Ecto neural progenitor cell (in vitro differentiated cells): ENCODE results near the gene CYP26C1.

ENCODE experiments used
- DNase-seq: peaks from one replicate; pipeline ENCODE4 v3.0.0-alpha.2; 2018; ENCODE audit warnings: low spot score

CYP26C1 gene

DNA sequence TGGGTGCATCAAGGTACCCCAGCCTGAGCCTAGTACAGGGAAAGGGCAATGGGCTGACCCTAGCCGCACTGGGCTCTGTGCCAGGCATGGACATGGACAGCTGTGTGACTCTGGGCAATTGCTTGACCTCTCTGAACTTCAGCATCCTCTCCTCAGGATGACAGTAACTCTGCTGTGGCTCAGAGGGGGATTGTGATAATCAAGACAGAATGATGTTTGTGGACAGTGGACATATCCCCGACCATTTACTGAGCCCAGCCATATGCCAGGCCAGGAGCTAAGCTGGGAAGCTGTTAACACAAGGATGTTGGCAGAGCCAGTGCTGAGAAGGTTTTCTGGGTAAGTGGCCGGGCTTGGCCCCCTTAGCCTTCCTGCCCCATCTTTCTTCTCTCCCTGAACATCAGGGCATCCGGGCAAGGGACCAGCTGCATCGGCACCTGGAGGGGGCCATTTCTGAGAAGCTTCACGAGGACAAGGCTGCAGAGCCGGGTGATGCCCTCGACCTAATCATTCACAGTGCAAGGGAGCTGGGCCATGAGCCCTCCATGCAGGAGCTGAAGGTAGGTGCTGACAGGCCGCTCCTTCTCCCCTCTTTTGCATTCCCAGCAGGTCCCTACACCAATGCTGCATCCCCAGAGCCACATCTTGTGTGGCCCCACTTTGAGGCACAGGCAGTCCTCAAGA is 3.5 kb downstream of the CYP26C1 start:
- DNase-seq: no peak

- DNase-seq: no peak
Measured at GRCh38 chr10:93064874-93065660, 4.5 kb downstream of the CYP26C1 start.

- DNase-seq: no peak
Measured at GRCh38 chr10:93065675-93066543, 5.3 kb downstream of the CYP26C1 start.

DNA sequence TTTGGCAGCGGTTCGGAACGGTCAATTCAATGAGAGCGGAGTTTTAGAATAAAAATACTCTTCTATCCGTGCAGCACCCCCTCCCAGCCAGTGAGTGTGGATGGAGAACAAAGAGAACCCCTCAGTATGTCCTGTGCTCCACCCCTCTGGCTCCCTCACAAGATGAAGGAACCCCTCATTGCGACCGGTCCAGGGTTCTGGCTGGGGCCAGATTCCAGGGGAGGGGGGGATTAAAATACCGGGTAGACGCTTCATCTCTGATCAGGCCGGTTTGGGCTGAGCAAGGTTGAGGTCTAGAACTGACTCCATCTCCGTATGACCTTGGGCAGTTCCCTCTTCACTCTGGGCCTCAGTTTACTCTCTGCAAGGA is 5.9 kb downstream of the CYP26C1 start:
- no peak for DNase-seq

DNA sequence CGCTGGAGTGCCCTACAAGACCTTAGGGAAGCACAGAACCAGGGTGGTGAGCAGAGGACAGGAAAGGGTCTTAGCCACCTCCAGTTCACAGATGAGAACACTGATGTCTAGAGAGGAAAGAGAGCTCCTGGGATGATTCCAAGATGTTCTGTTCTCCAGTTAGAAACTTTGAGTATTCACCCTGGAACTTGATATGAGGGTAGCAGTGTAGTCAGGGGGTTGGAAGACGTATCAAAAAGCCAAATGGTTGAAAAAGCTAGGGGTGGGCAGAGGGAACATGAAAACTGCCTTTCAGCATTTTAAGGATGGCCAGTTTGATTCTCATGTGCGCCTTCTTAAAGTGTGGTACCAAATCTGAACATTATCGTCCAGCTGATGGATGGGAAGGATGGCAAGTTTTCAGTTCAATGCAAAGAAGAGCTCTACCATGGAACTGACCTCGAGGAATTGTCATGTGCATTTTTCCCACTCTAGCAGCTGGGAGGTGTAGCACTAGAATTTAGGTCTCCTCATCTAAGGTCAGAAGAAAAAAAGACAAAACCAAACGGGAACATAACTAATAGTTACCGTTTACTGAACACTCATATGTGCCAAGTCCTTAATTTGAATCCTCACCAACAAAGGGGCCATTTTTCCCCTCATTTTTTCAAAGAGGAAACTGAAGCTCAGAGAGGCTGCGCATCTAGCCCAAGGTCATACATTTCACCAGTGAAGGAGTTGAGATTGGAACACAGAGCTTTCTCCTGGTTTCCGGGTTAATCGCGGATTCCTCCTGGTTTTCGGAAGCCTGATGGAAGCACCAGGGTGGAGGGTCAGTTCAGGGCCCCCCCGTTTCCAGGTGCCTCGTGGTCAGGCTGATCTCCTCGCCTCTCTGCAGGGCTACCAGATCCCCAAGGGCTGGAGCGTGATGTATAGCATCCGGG is 7.1 kb downstream of the CYP26C1 start:
- no peak for DNase-seq

DNA sequence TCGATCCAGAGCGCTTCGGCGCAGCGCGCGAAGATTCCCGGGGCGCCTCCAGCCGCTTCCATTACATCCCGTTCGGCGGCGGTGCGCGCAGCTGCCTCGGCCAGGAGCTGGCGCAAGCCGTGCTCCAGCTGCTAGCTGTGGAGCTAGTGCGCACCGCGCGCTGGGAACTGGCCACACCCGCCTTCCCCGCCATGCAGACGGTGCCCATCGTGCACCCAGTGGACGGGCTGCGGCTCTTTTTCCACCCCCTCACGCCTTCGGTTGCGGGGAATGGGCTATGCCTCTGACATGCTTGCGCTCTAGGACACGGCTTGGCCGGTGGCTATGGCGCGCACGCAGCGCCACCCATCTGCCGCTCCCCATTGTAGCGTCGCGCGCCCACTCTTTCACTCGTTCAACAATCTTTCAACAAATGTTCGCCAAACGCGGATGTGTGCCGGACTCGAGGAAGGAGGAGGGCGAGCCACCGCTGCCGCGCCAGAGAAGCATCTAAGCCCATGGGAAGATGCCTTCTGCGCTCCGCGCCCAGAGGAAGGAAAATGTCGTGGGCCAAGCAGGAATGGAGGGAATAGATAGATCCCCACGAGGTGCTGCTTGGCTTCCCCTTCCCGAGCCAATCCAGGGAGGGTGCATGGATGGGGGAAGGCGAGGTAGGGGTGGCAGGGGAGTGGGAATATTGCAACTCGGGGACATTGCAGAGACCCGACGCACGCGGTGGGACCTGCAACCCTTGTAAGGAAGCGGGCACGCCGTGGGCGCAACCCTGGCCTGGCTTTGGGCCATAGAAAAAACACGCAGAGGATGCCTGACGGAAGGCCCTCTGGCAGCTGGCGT is 8.0 kb downstream of the CYP26C1 start:
- DNase-seq: peak; percentile 68

DNA sequence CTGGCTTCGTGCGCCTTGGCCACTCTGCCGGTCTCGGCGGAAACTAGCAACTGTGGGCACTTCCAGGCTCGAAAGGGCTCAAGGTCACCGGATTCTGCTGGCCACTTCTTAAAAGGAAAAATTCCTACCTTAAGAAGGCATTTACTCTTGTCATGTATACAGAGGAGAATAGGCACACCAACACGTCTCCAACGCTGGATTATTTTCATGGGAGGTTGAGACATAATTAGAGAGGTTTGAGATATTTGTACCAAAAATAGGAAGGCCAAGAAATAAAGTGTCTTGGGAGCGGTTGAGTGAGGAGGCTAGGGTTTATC is 8.6 kb downstream of the CYP26C1 start:
- no peak for DNase-seq

- DNase-seq: no peak
Measured at GRCh38 chr10:93070378-93071176, 10.0 kb downstream of the CYP26C1 start.

GRCh38 chr10:93071177-93071472 is 10.5 kb downstream of the CYP26C1 start:
- no peak for DNase-seq

GRCh38 chr10:93071674-93072224 is 11.2 kb downstream of the CYP26C1 start:
- peak; percentile 86 for DNase-seq

DNA sequence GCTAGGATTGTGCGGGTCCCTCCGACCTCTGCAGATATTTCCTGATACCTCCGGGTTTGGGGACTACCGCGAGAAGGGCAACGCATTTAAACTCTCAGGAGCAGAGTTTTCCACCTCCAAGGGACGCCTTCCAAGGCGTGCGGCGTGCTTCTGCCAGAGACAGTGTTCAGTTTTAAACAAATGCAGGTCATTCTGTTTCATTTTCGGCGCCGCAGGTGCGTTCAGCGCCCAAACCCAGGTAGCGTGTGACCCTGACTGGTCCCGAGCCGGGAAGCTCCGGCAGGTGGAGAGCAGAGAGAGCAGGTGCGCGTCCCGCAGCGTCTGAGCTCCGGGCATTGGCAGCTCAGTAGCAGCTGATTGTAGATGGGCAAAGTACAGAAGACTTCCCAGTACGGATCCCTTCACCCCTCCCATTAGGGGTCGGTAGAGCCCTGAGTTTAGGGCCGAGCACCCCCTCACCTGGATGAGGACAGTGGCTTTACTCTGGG is 11.7 kb downstream of the CYP26C1 start:
- no peak for DNase-seq

DNA sequence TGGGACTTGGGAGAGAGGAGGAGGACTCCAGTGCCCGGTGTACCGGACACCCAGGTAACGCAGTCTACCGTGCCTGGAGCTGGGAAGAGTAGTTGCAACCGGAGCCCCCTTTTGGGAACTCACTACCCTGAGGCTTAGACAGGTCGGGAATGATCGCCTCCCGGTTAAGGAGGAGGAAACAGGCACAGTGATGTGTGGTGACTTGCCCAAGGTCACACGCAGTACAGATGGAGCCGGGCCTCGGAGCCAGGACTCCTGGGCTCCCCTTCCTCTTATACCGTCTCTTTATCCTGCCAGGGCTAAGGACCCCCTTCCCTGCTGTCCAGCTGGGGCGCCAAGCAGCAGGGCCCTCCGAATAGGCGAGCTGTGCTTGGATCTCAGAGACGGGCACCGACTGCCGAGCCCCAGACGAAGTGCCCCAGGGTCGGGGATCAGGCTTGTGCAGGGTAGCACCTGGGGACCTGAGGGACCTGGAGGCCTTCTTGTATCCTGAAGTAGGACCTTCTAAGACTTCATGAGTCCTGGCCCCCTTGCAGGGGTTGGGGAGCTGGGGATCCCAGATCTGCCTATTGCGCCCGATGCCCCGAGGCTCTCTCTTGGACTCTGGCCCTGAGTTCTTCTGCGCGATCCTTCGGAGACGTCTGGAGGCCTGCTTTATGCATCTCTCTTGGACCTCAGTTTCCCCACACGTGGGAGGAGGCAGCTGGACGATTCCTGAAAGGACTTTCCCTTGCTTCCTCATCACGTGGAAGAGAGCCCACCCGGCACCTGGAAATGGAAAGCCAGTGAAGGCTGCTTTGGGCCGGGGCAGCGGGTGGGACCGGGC is 12.3 kb downstream of the CYP26C1 start:
- DNase-seq: no peak

- no peak for DNase-seq
Measured at GRCh38 chr10:93073539-93074146, 13.0 kb downstream of the CYP26C1 start, which contains the start of gene CYP26A1. Gene CYP26A1 (plus strand): TSS chr10:93073893. CDS start chr10:93073935, 42 bp downstream.

- peak; percentile 71 for DNase-seq
Measured at GRCh38 chr10:93074147-93074596, 13.6 kb downstream of the CYP26C1 start.

DNA sequence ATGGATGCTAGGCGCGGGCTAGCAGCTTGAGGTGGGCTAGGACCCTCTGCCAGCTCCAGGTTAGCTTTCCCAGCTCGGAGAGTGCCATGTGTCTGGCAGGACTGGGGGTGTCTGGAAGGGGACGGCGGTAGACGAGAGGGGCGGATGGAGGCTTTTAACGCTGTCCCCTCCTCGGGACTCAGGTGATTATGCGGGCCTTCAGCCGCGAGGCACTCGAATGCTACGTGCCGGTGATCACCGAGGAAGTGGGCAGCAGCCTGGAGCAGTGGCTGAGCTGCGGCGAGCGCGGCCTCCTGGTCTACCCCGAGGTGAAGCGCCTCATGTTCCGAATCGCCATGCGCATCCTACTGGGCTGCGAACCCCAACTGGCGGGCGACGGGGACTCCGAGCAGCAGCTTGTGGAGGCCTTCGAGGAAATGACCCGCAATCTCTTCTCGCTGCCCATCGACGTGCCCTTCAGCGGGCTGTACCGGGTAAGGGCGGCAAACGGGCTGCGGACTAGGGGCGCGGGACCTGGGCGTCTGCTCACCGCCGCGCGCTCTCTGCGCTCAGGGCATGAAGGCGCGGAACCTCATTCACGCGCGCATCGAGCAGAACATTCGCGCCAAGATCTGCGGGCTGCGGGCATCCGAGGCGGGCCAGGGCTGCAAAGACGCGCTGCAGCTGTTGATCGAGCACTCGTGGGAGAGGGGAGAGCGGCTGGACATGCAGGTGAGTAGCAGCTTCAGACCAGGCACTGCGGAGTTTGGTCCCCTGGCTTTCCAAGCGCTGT is 14.2 kb downstream of the CYP26C1 start:
- DNase-seq: no peak

DNA sequence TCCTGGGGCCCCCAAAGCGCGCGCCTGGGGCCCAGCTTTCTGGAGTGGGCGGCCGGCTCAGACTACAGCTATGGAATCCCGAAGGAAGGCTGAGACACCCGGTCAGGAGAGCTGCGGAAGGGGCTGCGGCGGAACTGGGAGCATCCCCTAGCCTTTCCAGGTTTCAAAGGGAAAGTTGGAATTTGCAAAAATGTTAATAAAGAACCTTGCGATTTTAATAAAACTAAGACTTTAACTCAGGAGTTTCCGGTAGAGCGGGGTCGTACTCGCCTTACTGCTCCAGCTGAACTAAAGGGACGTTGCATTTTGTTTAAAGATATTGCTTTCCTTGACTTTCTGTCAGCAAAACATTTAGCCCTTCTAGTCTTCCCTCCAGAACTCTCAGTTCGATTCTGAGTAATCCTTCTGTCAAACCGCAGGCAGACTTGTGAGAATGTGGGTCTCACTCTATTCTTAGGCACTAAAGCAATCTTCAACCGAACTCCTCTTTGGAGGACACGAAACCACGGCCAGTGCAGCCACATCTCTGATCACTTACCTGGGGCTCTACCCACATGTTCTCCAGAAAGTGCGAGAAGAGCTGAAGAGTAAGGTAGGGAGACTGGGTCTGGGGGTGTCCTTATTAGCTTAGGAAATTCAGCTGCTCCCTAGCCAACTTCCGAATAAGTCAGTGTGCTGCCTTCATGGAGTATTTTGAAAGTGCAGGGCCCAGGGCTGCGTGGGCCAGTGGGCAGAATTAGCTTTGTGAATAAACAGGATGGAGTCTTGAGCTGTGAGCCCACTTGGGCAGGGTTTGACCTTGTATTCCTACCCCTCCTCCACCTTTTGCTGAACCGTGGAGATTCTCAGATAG is 15.0 kb downstream of the CYP26C1 start:
- DNase-seq: no peak
